HG02623 (cell line): ENCODE measurements around the gene CTDSPL.
"Not testable (repeated sequence)": the region's sequence is repeated elsewhere in the genome, so short reads cannot be mapped to it uniquely, and the experiment has no call there.

ENCODE experiments used
- ATAC-seq: cut with Tn5 transposase; IDR thresholded peaks from one replicate; pipeline ENCODE4 v1.9.1; 2021; ENCODE audit warnings: moderate library complexity; ENCODE audit not compliant: unreplicated experiment

CTDSPL gene

GRCh38 chr3:37963016-37963415, 101.3 kb downstream of the CTDSPL start:
- ATAC-seq: no peak

GRCh38 chr3:37963635-37964034, 102.0 kb downstream of the CTDSPL start:
- ATAC-seq: no peak

- no peak for ATAC-seq
Measured at GRCh38 chr3:37964146-37964545, 102.5 kb downstream of the CTDSPL start.

GRCh38 chr3:37964716-37965115, 103.0 kb downstream of the CTDSPL start:
- no peak for ATAC-seq

GRCh38 chr3:37967260-37967881, 105.7 kb downstream of the CTDSPL start:
- ATAC-seq: peak; percentile 60

GRCh38 chr3:37968199-37968598, 106.5 kb downstream of the CTDSPL start:
- no peak for ATAC-seq

- ATAC-seq: no peak
Measured at GRCh38 chr3:37968813-37969595, 107.3 kb downstream of the CTDSPL start.

- ATAC-seq: no peak
Measured at GRCh38 chr3:37969596-37970100, 108.0 kb downstream of the CTDSPL start.

GRCh38 chr3:37970802-37971201, 109.1 kb downstream of the CTDSPL start:
- ATAC-seq: no peak

GRCh38 chr3:37971467-37971866, 109.8 kb downstream of the CTDSPL start:
- no peak for ATAC-seq

GRCh38 chr3:37972056-37972455, 110.4 kb downstream of the CTDSPL start:
- not testable (repeated sequence) for ATAC-seq

- no peak for ATAC-seq
Measured at GRCh38 chr3:37973246-37974054, 111.8 kb downstream of the CTDSPL start.

GRCh38 chr3:37974121-37975083, 112.7 kb downstream of the CTDSPL start:
- ATAC-seq: peak; percentile 71

GRCh38 chr3:37979541-37980461, 118.1 kb downstream of the CTDSPL start:
- ATAC-seq: no peak

- no peak for ATAC-seq
Measured at GRCh38 chr3:37980462-37981347, 119.0 kb downstream of the CTDSPL start.

- ATAC-seq: no peak
Measured at GRCh38 chr3:37981348-37981664, 119.6 kb downstream of the CTDSPL start.

GRCh38 chr3:37982331-37982730, 120.7 kb downstream of the CTDSPL start:
- no peak for ATAC-seq

GRCh38 chr3:37984051-37984450, 122.4 kb downstream of the CTDSPL start:
- ATAC-seq: no peak
